ENCODE measurements around the gene GSE1.
A peak's percentile ranks its signal among the peaks of the same experiment; 100 is the strongest.

Gene GSE1

GRCh38 chr16:85606904-85607303 lies 6.2 kb upstream of the GSE1 start:
- no peak for DNase-seq (ENCODE audit: low read depth)

- no peak for DNase-seq (ENCODE audit: low read depth)
Observed at GRCh38 chr16:85607321-85607765, 5.8 kb upstream of the GSE1 start.

- no peak for DNase-seq (ENCODE audit: low read depth)
Observed at GRCh38 chr16:85607796-85608514, 5.2 kb upstream of the GSE1 start.

GRCh38 chr16:85608515-85608885 lies 4.6 kb upstream of the GSE1 start:
- no peak for DNase-seq (ENCODE audit: low read depth)

GRCh38 chr16:85608887-85609286 lies 4.2 kb upstream of the GSE1 start:
- no peak for DNase-seq (ENCODE audit: low read depth)

- DNase-seq (ENCODE audit: low read depth) = no peak
Observed at GRCh38 chr16:85609539-85609938, 3.6 kb upstream of the GSE1 start.

- DNase-seq (ENCODE audit: low read depth) = no peak
Observed at GRCh38 chr16:85610059-85610445, 3.1 kb upstream of the GSE1 start.

GRCh38 chr16:85610446-85611193 lies 2.5 kb upstream of the GSE1 start:
- DNase-seq (ENCODE audit: low read depth) = peak; percentile 80

GRCh38 chr16:85611194-85611443 lies 2.0 kb upstream of the GSE1 start:
- DNase-seq (ENCODE audit: low read depth) = no peak

GRCh38 chr16:85611444-85612190 lies 1.5 kb upstream of the GSE1 start:
- no peak for DNase-seq (ENCODE audit: low read depth)

- DNase-seq (ENCODE audit: low read depth) = no peak
Observed at GRCh38 chr16:85612191-85612800, 826 bp upstream of the GSE1 start.

GRCh38 chr16:85613604-85614337 lies 649 bp downstream of the GSE1 start:
- no peak for DNase-seq (ENCODE audit: low read depth)

- DNase-seq (ENCODE audit: low read depth) = no peak
Observed at GRCh38 chr16:85614338-85615013, 1.4 kb downstream of the GSE1 start.

- no peak for DNase-seq (ENCODE audit: low read depth)
Observed at GRCh38 chr16:85615014-85615851, 2.1 kb downstream of the GSE1 start.

- peak; percentile 63 for DNase-seq (ENCODE audit: low read depth)
Observed at GRCh38 chr16:85615852-85616606, 2.9 kb downstream of the GSE1 start.

GRCh38 chr16:85616607-85617321 lies 3.6 kb downstream of the GSE1 start:
- no peak for DNase-seq (ENCODE audit: low read depth)

- DNase-seq (ENCODE audit: low read depth) = no peak
Observed at GRCh38 chr16:85617948-85618347, 4.8 kb downstream of the GSE1 start.

GRCh38 chr16:85618521-85618920 lies 5.4 kb downstream of the GSE1 start:
- no peak for DNase-seq (ENCODE audit: low read depth)
